Thyroid gland (tissue), 4 donors: Measurements from ENCODE around the gene SUMF1.

Experiments
- CTCF ChIP-seq, 6 experiments: fragments of 200-600 bp in 3 of 6; fragments of 450-650 bp in 3 of 6; sonication (generic) in 3 of 6; IDR thresholded peaks; one replicate each; pipeline ENCODE4 v1.5.1; 2016 to 2019; ENCODE audit warnings: antibody characterized with exemption in 6 of 6, mild to moderate bottlenecking in 2 of 6, inconsistent platforms in 1 of 6, moderate library complexity in 1 of 6
- POLR2A ChIP-seq, 2 donors: fragments of 450-650 bp; IDR thresholded peaks; one replicate each; pipeline ENCODE4 v1.6.1; 2017; ENCODE audit warnings: antibody characterized with exemption in 2 of 2, mild to moderate bottlenecking in 2 of 2, moderate library complexity in 1 of 2

DNA sequence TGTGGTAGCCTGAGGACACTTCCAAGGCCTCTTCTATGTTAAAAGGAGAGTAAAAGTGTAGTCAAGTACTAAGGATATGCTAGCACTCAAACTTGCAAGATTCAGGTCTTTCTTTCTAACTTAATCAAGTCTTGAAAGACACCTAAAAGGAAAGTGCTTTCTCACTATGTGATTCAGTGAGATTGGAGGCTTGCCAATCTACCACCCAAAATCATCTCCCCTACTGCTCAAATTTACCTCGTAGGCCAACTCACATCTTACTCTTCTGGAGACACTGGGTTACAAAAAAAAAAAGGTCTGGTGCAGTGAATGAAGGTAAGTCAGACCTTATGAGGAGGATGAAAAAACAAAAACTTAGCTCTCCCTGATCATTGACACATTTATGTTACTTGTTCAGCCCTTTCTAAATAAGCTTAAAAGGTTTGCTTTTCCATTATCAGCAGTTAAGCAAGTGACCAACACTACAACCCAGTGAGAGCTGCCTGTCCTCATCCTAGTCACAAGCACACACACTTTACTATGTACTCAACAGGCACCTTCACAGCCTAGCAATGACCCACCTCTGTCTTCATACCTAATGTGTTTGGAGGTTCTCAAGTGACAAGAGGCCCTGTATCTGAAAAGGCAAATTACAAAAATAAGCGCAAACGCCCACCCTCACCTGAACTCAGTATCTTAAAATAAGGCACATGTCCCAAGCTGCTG lies 19.6 kb downstream of the SUMF1 start:
- TF ChIP-seq CTCF (IDR thresholded peaks at IDR 0.05): no peak
- no peak for TF ChIP-seq POLR2A (IDR thresholded peaks at IDR 0.05)
